HG02884 (cell line): ENCODE measurements around the gene TEAD1.

Source experiments
- ATAC-seq: cut with Tn5 transposase; IDR thresholded peaks from one replicate; pipeline ENCODE4 v1.9.1; 2021; ENCODE audit warnings: mild to moderate bottlenecking, moderate library complexity; ENCODE audit not compliant: unreplicated experiment

TEAD1 gene

DNA sequence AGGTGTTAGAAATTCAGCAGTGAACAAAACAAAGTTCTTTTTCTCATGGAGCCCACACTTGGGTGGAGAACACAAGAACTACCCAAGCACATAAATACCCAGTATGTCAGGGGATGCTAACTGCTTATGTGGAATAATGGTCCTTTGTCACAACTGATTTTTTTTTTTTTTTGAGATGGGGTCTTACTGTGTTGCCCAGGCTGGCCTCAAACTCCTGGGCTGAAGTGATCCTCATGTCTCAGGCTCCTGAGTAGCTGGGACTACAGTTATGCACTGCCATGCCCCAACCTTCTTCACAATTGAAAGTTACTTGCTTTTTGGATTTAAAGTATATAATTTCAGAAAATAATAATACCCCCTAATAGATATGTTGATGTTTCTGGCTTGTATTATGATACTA is 212.3 kb downstream of the TEAD1 start:
- no peak for ATAC-seq

DNA sequence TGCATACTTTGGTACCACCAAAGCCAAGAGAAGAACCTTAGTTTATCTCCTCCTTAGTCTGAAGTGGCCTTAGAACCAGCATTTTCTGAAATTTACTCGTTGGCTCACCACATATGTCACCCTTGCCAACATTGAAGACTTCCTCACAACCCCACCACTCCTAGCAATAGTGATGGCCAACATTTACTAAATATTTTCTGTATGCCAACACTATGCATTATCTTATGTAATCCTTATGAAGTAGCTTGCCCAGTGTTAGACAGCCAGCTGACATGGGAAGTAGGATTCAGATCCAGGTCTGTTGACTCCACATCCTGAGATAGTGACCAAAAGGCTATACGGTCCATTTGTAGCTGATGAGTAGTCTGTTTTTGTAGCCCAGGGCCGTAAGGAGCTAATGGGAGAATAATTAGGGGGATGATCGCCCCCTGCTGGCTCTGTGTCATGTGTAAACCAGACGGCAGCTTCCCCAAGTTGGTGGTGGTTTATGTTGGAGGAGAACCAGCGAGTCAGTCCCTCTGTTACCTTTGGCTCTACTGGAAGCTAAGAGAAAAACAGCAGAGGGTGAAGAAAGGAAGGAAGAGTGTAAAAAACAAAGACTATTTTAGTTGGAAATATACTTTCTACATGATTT is 214.4 kb downstream of the TEAD1 start:
- peak; percentile 65 for ATAC-seq

DNA sequence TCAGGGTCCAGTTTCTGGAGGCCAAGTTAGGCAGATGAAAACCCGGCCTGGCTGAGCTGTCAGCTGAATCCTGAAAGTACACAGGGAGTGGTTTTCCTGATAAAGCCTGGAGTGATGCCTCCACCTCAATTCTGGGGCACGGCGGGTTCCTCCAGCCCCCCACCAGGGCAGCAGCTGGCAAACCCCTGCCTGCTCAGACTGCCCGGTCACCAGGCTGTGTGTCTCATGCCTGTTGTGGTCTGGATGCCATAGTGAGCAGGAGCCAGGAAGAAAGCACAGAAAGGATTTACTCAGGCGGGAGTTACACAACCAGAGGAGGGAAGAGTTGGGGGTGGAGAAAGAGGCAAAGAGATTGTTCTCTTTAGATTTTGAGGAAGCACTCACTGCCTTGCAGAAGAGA is 215.0 kb downstream of the TEAD1 start:
- no peak for ATAC-seq

DNA sequence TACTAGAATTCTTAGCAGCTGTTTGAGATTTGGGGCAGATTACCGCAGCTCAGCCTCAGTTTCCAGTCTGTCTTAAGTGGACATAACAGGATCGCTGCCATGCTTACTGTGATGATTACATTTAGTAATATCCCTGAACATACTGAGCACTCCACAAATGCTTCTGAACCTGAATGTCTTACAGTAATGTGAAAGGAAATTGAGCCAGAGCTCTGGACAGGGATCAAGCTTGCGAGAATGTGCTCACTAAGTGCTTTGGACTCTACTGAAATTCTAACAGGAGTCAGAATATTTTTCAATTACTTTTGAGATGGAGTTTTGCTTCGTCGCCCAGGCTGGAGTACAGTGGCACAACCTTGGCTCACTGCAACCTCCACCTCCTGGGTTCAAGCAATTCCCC is 216.3 kb downstream of the TEAD1 start:
- no peak for ATAC-seq

DNA sequence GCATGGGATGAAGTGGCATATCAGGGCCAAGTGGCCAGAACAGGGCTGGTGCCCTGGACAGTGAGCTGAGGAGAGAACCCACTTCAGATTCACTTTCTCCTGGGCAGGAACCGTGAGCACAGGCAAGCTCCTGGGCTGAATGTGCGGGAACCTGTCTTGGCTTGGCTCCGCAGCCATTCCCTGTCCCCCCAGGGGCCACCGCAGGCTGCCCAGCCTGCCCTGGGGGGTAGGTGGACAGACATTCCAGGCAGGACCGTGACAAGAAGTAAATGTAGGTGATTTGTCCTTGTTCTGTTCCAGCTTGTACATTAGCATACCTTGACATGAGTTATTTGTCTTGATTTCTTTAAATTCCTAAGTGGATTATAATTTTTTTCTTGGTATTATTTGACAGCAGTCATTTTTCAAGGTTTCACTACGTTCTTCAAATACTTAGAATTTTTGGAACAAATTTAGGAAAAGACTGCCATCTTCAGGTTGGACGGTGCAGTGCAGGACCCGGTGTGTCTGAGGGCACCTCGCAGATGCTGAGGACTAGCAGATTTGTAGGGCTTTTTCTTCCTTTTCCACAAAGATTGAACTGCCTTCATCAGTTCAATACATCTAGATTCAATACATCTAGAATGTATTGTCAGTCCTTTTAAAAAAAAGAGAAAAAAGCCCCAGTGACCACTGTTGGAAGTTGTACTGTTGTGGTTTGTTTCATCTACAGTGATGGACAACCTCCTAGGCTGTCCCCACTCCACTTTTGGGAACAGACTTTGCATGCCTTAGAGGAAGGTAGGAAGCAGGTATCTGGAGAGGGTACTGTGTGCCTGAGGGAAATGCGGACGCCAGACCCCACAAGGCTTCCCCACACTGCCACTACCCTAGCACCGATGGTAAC is 219.8 kb downstream of the TEAD1 start:
- peak; percentile 48 for ATAC-seq

DNA sequence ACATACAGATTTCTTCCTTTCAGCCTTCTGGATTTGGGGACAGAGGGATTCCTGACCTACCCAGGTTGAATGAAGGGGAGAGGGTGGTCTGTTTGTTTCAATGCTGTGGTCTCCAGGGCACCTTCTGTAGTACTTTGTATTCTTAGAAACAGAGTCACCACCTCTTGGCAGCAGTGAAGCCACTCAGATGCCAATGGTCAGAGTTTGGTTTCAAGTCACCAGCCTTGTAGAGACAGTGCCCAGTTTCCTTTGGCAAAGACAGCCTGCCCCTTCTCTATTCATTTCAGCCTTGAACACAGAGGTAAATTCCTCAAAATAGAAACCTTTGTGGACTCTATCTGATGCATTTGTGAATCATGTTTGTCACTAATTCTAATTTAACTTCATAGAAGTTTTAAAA is 223.2 kb downstream of the TEAD1 start:
- no peak for ATAC-seq

DNA sequence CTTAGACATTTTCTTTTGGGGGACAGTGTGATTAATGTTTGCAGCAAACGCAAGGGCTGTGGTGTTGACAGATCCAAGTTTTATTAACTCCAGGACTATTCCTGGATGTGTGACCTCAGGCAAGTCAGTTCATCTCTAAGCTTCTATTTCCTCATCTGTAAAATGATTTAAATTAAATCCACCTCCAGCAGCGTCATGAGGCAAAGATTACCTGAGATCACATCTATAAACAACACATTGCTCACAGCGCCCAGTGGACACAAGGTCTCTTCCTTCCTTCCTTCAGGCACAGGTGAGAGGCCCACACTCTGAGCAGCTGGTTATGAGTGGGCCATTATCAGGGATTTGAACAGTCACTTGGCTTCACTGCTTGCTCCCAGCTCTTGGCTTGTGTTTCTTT is 223.6 kb downstream of the TEAD1 start:
- no peak for ATAC-seq

DNA sequence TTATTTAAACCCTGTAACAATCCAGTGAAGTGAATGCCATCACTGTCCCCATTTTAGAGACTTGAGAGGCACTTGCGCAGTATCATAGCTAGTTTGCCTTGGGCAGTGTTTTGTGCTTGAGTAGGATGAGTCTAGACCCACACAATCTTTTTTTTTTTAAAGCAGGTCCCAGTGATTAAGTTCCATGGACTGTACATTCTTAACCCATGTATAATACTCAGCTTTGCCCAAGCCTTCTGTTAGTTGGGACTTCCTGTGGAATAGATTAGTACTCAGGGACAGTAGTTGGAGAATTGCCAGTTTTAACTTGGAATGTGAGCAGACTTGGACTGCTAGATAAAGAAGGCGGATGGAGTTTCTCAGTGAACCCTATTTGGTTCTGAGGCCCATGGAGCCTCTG is 226.3 kb downstream of the TEAD1 start:
- ATAC-seq = no peak

DNA sequence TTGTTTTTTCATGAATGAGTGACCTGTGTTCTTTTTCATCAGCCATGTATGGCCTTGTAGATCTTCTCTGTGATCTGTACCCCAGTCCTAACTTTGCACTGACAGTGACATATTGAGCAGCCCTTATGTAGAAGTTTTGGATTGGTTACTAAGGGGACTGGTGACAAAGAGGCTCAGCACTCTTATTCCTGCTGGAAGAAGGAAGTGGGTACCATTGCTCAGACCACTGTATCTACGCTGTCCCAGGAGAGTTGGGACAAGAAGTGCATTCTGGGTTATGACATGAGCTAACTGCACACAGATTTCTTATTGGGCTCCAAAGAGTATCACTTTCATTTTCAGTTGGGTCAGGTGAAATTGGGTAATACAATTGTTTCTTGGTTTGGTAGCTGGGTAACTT is 227.1 kb downstream of the TEAD1 start:
- no peak for ATAC-seq

DNA sequence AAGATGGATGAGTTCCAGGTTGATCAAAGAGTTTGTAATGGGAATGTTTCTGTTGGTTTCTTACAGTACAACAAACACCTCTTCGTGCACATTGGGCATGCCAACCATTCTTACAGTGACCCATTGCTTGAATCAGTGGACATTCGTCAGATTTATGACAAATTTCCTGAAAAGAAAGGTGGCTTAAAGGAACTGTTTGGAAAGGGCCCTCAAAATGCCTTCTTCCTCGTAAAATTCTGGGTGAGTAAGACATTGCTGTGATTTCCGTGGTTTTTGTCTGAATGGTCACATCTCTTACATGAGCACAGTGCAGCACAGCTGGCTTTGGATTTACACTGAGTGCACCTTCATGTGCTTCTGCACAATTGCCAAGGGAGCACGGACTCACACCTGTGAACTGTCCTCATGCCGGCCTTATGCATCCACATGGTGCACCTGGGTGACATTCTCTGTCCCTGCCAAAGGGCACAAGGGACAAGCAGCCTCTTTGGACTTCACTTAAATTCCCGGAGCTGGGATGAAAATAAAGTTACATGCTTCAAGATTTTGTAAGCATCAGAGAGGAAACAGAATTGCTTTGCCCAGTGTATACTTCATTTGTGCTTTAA is 227.8 kb downstream of the TEAD1 start:
- no peak for ATAC-seq

DNA sequence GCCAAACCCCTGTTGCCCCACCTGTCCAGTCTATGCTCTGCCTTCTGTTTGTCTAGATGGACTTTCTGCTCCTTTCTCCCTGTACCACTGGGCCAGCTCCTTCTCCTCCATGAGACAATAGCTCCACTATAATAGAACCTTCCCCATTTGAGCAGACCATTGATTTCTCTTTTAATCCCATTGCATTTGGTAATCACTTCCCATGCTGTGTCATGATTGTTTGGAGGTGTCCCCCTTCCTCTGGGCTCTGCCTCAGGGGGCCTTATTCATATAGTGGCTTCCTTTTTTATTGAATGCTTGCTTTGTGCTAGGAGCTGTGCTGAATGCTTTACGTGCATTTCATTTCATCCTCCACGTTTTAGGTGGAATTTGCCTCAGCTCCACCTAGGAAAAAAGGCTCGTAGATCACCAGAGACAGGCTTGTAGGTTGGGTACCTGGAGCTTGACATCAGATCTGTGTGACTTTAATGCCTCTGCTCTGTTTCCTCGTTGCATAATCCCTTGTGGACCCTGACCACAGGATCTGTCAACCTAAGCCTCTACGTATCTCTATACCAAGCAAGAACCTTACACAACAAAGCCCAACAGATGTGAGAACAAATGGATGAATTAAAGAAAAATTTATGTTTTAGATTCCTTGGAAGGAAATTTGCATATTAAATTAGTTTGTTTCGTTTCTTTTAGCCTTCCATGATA is 228.7 kb downstream of the TEAD1 start:
- no peak for ATAC-seq

DNA sequence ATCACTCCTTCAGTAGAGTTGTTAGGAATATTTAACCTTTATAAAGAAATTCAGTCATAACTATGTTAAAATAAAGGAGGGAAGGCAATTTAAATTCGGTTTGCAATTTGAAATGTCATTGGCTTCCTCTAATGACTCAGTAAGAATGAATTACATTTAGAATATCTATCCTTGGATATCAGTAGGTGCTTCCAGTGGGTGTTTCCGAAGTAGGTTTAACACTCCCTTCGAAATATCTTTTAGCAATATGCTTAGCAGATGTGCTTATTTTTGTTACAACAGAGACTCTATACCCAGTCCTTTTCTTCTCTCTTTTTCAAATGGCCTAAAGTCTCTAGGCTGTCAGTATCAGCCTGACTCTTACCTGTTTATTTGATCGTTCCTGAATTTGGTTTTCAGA is 231.2 kb downstream of the TEAD1 start:
- no peak for ATAC-seq

DNA sequence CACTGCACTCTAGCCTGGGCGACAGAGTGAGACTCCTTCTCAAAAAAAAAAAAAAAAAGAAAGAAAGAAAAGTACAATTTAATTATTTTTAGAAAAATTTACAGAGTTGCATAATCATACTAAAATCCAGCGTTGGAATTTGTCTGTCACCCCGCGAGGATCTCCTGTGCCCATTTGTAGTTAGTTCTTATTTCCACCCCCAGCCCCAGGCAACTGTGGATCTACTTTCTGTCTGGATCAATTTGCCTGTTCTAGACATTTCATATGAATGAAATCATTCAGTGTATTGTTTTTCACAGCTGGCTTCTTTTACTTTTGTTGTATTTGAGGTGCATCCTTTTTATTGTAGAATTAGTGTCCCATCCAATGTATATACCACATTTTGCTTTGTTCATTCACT is 232.3 kb downstream of the TEAD1 start:
- no peak for ATAC-seq

DNA sequence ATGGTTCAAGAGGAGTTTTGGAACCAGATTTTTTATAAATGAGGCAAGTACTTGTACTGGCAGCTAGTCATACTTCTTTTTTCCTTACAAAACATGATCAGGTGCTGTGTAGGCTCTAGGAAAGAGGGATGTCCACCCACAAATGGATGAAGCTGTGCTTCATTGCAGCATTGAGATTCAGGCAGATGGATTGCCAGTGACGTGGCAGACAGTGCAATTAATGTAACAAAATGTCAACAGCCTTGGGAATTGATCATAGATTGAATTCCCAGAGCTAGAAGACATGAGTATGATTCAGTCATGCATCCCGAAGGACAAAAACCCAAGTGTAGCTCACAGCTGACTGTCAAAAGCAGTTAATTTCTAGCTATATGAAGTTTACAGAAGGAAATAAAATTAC is 235.7 kb downstream of the TEAD1 start:
- ATAC-seq = no peak

DNA sequence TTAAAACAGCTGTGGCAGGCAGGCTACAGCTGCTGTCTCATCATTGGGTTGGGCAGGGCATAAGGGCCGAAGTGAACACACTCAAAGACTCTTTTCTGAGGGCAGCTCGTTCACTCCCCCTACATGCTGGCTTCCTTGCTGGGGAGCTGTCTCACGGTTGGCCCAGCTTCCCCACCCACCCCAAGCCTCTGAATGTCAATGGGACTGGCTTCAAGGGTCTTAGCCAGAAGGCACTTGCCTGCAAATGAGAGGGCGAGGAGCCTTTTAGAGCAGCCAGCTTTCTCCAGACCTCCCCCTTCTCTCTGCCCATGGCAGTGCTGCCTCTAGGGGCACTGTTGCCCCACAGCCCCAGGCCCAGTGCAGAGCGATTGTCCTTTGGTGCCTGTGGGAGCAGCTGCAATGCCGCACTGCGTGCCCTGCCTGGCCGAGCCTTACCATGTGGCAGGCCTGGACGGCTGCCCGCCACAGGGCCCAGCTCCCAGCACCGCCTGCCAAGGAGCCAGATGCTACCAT is 240.2 kb downstream of the TEAD1 start:
- ATAC-seq = no peak

DNA sequence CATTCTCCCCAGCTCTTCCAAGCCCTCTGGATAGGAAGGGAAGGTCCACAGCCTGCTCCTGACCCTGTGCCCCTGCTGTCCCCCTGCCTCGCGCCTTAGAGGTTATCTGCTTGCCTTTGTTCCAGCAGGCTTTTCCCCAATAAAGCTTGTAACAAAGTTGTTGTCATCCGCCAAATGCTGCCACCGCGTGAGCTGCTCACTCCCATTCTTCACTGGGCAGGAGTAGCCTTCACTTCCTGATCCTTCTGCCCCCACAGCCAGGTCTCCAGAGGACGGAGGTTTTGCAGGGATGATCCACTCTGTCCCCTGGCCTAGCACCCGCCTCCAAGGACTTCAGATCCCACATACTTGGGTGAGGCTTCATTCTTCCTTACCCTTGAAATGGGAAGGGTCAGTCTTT is 240.9 kb downstream of the TEAD1 start:
- no peak for ATAC-seq

DNA sequence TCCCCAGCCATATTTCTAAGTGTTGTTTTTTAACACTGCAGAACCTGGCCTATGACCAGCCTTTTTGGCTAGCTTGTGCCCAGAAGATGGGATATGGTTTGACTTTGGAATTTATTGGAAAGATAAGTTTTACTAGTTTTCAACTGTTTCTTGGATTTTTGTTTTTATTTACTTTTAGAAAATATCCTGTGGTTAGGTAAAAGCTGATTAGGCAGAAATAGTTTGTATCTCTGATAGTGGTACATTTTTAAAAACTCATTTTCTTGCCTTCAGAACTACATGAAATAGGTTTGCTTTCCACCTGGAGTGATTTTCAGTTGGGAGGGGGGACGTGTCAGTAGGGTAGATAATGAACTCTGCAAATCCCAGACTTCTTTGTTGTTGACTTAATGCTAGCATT is 243.6 kb downstream of the TEAD1 start:
- no peak for ATAC-seq

DNA sequence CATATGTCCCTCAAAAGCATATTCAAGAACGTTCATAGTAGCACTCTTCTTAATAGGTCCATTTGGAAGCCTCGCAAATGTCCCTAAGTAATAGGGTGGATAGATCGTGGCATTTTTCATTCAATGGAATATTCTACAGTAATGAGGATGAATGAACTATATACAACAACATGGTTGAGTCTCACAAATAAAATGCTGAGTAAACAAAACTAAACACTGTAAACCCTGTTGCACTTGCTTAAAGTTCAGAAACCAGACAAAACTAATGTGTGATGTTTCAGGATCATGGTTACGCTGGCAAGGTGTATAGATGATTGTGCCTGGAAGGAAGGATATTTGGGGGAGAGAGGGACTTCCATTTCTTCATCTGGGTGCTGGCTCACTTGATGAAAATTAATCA is 244.4 kb downstream of the TEAD1 start:
- no peak for ATAC-seq

DNA sequence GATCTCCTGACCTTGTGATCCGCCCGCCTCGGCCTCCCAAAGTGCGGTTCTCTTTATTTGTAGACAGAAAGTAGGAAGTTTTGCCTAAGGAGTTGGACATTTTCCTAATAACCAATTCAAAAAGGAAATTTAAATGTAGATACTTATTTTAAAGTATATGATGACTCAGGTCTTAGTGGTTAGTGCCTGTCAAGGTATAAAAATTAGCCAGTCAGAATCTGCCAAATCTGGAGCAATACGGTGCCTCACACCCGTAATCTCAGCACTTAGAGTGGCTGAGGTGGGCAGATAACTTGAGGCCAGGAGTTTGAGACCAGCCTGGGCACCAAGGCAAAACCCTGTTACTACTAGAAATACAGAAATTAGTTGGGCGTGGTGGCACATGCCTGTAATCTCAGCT is 248.2 kb downstream of the TEAD1 start:
- no peak for ATAC-seq

DNA sequence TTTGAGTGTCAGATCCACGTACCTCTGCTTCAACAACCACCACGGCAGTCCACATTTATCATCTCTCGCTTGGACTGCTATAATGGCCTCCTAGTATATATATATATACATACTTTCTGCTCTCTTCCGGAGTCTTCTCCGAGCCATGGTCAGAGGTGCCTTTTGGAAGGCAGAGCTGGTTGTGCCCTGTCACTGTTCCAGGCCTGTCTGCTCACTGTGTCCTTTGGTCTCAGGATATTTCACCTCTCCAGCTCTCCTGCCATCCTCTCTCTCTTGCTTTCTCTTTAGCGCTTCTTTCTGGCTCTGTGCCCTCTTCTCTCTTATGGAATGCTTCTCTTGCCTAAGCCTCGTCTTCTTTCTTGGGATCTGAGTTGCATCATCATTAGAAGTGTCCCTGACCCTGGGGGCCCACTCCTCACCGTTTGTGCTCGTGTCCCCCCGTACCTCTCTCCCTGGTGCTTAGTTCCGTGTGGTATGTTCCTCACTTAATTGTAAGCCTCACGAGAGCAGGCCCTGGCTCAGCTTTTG is 248.8 kb downstream of the TEAD1 start:
- no peak for ATAC-seq

DNA sequence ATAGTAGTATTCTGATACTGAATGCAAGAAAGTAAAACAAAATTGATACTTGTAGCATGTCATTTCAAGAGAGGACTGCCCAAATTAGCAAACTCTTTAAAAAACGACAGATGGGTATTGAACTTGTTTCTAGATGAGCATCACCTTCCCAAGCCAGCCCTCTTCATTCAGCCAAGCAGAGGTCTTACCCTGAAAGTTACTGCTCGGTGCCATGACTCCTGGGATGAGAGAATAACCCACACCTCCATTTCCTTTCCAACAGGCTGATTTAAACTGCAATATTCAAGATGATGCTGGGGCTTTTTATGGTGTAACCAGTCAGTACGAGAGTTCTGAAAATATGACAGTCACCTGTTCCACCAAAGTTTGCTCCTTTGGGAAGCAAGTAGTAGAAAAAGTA is 250.4 kb downstream of the TEAD1 start:
- no peak for ATAC-seq
